AG09319 (cell line): Measurements from ENCODE around the gene CDK15.
"Not testable (repeated sequence)": the region's sequence is repeated elsewhere in the genome, so short reads cannot be mapped to it uniquely, and the experiment has no call there.

Source experiments
- DNase-seq: peaks from one replicate; pipeline ENCODE4 v3.0.0-alpha.2; 2010; ENCODE audit warnings: low read depth; ENCODE audit errors: extremely low read depth
- TF ChIP-seq, protein P1 (sequence below): IDR thresholded peaks from 2 replicates; pipeline ENCODE4 v1.5.1; 2011; ENCODE audit warnings: low read depth, mild to moderate bottlenecking, inconsistent platforms, low read length, moderate library complexity

CDK15 gene

GRCh38 chr2:201798252-201798913, 8.0 kb upstream of the CDK15 start:
- DNase-seq: peak; percentile 83
- TF ChIP-seq, protein P1, sequence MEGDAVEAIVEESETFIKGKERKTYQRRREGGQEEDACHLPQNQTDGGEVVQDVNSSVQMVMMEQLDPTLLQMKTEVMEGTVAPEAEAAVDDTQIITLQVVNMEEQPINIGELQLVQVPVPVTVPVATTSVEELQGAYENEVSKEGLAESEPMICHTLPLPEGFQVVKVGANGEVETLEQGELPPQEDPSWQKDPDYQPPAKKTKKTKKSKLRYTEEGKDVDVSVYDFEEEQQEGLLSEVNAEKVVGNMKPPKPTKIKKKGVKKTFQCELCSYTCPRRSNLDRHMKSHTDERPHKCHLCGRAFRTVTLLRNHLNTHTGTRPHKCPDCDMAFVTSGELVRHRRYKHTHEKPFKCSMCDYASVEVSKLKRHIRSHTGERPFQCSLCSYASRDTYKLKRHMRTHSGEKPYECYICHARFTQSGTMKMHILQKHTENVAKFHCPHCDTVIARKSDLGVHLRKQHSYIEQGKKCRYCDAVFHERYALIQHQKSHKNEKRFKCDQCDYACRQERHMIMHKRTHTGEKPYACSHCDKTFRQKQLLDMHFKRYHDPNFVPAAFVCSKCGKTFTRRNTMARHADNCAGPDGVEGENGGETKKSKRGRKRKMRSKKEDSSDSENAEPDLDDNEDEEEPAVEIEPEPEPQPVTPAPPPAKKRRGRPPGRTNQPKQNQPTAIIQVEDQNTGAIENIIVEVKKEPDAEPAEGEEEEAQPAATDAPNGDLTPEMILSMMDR: no peak

- not testable (repeated sequence) for DNase-seq
- TF ChIP-seq, protein P1: peak; percentile 60
Observed at GRCh38 chr2:201798914-201799285, 7.4 kb upstream of the CDK15 start.

- peak; percentile 80 for DNase-seq
- TF ChIP-seq, protein P1: no peak
Observed at GRCh38 chr2:201807452-201807999, 1.2 kb downstream of the CDK15 start.

DNA sequence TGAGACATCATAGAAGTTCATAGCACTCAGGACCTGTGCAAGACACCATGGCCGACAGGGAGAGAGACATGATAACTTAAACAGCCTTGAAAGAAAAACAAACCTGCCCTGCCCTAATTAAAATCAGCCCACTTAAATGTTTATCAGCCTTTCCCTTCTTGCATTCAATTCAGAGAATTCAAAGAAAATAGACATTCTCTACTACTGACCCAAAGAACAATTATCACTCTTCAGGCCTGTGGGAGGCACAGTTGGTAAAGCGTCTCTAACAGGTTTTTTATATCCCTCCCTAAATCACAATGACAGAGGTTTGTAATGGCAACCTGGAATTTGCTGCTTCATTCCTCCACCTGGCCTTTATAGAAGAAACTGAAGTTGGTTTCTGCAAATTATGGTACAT, 1.7 kb downstream of the CDK15 start:
- TF ChIP-seq, protein P1: no peak

GRCh38 chr2:201809633-201810032, 3.3 kb downstream of the CDK15 start:
- TF ChIP-seq, protein P1: no peak
- no peak for DNase-seq

More for the DNA sequence above, 1.7 kb downstream of the CDK15 start:
- no peak for DNase-seq

DNA sequence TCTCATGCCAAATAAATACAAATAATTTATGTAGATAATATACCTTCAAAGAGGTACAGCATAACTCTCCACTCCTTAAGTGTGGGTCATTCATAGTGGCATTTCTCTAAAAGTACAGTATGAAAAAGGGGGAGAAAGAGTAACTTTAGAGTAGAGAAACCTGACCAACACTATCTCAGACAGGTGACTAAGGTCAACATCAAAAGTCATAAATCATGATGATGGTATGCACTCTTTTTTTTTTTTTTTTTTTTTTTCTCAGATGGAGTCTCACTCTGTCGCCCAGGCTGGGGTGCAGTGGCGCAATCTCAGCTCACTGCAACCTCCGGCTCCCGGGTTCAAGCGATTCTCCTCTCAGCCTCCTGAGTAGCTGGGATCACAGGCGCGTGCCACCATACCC, 4.3 kb downstream of the CDK15 start:
- not testable (repeated sequence) for DNase-seq

DNA sequence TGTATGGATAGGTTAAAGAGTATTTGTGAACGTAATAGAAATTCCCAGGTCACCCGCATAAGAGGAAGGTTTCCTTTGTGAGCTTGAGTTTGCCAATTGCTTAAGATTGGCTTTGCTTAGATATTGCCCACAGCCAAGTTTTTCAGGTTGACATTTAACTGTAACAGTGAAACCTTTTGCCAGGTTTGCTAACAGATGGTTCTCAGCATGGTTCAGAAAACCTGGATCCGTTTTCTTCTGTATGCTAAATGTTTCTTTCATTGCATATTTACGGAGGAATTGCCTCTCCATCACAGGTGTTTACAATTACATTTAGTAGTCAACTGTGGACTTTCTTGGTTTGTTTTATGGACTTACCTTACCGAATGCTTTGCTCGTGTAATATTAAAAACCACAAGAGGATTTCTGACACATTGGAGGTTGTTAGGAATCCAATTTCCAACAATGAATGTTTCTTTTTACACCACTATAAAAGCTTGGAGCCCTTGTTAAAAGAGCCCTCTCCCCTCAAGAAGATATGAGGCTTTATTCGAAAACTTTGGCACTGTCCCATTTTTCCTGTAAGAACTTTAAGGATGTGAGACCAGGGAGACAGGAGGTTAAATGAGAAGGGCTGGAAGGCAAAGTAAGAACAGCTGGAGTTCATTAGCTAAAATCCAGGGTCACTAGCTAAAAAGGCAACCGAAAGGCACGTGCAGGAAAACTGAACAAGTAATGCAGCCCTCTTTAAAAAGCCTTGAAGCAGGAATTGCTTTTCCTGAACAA, 7.8 kb downstream of the CDK15 start:
- TF ChIP-seq, protein P1: no peak
- peak; percentile 43 for DNase-seq
